NB4 (cell line): Measurements from ENCODE around the gene TRIM38.
"Not testable (repeated sequence)": the region's sequence is repeated elsewhere in the genome, so short reads cannot be mapped to it uniquely, and the experiment has no call there.

Experiments
- DNase-seq: peaks from one replicate; pipeline ENCODE4 v3.0.0; 2010; ENCODE audit warnings: low read depth
- H3K4me3 ChIP-seq: one replicate; pipeline ENCODE4 v1.5.1; 2011; ENCODE audit warnings: mild to moderate bottlenecking, low read depth, low read length, moderate library complexity
- CTCF ChIP-seq: IDR thresholded peaks from one replicate; pipeline ENCODE4 v1.5.1; 2012; ENCODE audit warnings: low read depth, low read length
- MAX ChIP-seq: IDR thresholded peaks from 2 replicates; pipeline ENCODE4 v1.6.1; 2011; ENCODE audit warnings: low read depth, low read length
- MYC ChIP-seq: IDR thresholded peaks from 2 replicates; pipeline ENCODE4 v1.6.1; 2011; ENCODE audit warnings: low read depth, low read length
- POLR2A ChIP-seq: IDR thresholded peaks from 2 replicates; pipeline ENCODE4 v1.6.1; 2011; ENCODE audit warnings: mild to moderate bottlenecking; ENCODE audit not compliant: insufficient read length; ENCODE audit errors: extremely low read depth

TRIM38 gene

GRCh38 chr6:25921525-25922203 lies 40.9 kb upstream of the TRIM38 start:
- DNase-seq = peak; percentile 11
- no peak overlapping the region for H3K4me3 ChIP-seq
- TF ChIP-seq CTCF = no peak
- no peak for TF ChIP-seq MYC
- TF ChIP-seq MAX = no peak
- no peak for TF ChIP-seq POLR2A

- no peak overlapping the region for H3K4me3 ChIP-seq
- DNase-seq = no peak
- TF ChIP-seq POLR2A (no peak), CTCF (no peak), MAX (no peak), MYC (no peak)
Observed at GRCh38 chr6:25922301-25922700, 40.3 kb upstream of the TRIM38 start.

GRCh38 chr6:25925876-25926275 lies 36.7 kb upstream of the TRIM38 start:
- no peak for DNase-seq
- no peak for TF ChIP-seq MAX
- no peak overlapping the region for H3K4me3 ChIP-seq

- DNase-seq = no peak
- no peak overlapping the region for H3K4me3 ChIP-seq
- TF ChIP-seq MAX (no peak), MYC (no peak), CTCF (no peak), POLR2A (no peak)
Observed at GRCh38 chr6:25927178-25927577, 35.4 kb upstream of the TRIM38 start.

- no peak overlapping the region for H3K4me3 ChIP-seq
- TF ChIP-seq MYC (no peak), POLR2A (no peak)
- DNase-seq = no peak
Observed at GRCh38 chr6:25927756-25928216, 34.8 kb upstream of the TRIM38 start.

GRCh38 chr6:25928562-25929324 lies 33.9 kb upstream of the TRIM38 start:
- no peak overlapping the region for H3K4me3 ChIP-seq
- TF ChIP-seq POLR2A = no peak
- no peak for TF ChIP-seq MAX
- no peak for TF ChIP-seq CTCF
- TF ChIP-seq MYC = no peak

GRCh38 chr6:25929785-25930184 lies 32.8 kb upstream of the TRIM38 start:
- not testable (repeated sequence) for DNase-seq

More at GRCh38 chr6:25928562-25929324, 33.9 kb upstream of the TRIM38 start:
- no peak for DNase-seq

More at GRCh38 chr6:25929785-25930184, 32.8 kb upstream of the TRIM38 start:
- H3K4me3 ChIP-seq = not testable (repeated sequence)
